HG02759 (cell line): ENCODE data around the gene TPD52L1.

Source experiments
- ATAC-seq: cut with Tn5 transposase; IDR thresholded peaks from one replicate; pipeline ENCODE4 v1.9.1; 2021; ENCODE audit warnings: mild to moderate bottlenecking, moderate library complexity; ENCODE audit not compliant: unreplicated experiment

The TPD52L1 gene

GRCh38 chr6:125174626-125175025 is 21.1 kb downstream of the TPD52L1 start:
- no peak for ATAC-seq

- no peak for ATAC-seq
Measured at GRCh38 chr6:125175466-125176048, 22.0 kb downstream of the TPD52L1 start.

GRCh38 chr6:125182237-125183008 is 28.9 kb downstream of the TPD52L1 start:
- ATAC-seq = no peak

DNA sequence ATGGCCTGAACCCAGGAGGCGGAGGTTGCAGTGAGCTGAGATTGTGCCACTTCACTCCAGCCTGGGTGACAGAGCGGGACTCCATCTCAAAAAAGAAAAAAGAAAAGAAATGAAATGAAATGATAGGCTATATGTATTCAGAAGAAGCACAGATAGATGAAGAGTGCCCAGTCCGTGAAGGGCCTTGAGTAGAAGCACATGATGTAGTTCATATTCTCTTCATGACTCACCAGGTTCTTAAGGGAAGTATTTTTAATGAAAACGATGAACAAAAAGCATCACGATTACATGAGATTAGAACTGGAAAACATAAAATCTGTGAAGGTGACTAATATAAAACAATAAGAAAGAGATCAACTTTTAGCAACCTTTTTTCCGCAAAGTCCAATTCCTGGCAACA is 29.8 kb downstream of the TPD52L1 start:
- no peak for ATAC-seq

DNA sequence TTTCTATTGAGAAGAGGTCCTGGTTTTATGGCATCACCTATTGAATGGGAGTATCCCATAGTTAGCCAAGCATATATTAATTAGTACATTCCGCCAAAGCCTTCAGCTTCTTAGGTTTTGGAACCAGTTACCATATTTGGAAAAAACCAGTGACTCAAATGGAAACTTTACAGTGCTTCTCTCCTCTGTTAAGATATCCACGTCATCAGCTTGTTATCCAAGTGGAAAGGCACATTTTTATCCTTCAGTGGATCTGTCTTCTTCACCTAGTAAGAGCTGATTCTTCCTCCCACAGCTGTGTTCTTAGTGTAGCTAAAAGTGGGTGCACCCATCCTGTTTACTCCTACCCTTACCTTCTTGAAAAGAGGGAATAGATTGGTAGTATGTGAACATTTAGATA is 34.5 kb downstream of the TPD52L1 start:
- ATAC-seq = no peak

DNA sequence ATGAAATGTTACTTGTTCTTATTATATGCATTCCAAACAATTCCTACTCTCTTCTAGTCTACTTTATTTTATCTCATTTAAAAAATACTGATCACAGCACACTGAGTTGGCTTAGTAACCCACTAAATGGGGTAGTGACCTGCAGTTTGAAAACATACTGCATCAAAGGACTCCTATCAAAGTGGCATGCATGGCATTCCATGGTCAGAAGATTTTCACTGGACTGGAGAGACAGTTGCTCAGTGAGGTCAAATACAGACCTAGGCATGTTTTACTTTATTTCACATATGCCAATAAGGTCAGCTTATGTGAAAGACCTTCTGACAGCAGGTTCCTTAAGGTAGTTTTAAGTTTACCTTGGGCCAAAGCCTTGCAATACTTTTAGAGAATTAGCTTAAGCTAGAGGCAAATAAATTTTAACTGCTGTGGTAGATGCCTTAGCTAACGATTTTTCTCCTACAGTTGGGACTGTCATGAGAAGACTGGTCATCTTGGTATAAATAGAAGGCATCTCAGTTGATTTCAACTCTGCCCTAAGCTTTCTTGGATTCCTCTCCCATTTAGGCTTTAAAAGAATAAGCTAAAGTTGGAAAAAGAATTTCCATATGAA is 35.1 kb downstream of the TPD52L1 start:
- ATAC-seq = no peak

DNA sequence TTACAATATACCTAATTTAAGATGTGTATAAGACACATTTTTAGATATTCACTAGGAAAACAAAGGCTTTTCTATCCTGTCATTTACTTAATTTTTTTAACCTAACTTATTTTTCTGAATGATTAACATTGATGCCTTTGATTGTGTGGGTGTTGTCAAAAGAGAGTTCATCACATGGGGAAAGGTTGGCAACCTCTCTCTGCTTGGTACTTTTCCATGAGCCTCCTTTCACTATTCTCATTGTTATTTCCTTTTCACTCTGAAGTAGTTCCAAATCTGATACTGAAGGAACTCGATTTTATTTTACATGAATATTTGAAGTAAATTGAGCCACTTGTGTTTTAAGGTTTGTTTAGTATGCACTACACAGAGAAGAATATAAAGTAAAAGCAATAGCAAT is 35.9 kb downstream of the TPD52L1 start:
- no peak for ATAC-seq

GRCh38 chr6:125190667-125191066 is 37.1 kb downstream of the TPD52L1 start:
- ATAC-seq = no peak

- ATAC-seq = peak; percentile 98
Measured at GRCh38 chr6:125191916-125192609, 38.5 kb downstream of the TPD52L1 start.

GRCh38 chr6:125192610-125192930 is 39.0 kb downstream of the TPD52L1 start:
- peak; percentile 22 for ATAC-seq

- no peak for ATAC-seq
Measured at GRCh38 chr6:125193208-125193607, 39.6 kb downstream of the TPD52L1 start.

GRCh38 chr6:125194941-125195340 is 41.4 kb downstream of the TPD52L1 start:
- ATAC-seq = no peak

DNA sequence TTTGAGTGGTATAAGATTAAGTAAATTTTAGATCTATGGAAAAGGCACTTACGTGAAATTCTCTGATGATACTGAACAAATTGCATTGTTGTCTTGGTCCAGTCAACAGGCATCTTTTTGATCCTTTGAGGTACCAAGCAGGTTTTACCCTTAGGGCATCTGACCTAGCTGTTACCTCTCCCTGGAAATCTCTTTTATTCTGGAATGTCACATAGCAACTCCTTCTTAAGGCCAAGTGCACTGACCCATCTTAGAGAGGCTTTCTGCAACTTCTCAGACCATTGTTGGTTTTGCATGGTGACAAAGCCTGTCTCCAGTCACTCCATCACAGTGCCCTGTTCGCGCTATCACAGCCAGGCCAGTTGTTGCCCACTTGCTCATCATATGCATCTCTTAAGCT is 42.0 kb downstream of the TPD52L1 start:
- ATAC-seq = no peak

- no peak for ATAC-seq
Measured at GRCh38 chr6:125196613-125197012, 43.0 kb downstream of the TPD52L1 start.

- no peak for ATAC-seq
Measured at GRCh38 chr6:125197795-125198269, 44.3 kb downstream of the TPD52L1 start.

DNA sequence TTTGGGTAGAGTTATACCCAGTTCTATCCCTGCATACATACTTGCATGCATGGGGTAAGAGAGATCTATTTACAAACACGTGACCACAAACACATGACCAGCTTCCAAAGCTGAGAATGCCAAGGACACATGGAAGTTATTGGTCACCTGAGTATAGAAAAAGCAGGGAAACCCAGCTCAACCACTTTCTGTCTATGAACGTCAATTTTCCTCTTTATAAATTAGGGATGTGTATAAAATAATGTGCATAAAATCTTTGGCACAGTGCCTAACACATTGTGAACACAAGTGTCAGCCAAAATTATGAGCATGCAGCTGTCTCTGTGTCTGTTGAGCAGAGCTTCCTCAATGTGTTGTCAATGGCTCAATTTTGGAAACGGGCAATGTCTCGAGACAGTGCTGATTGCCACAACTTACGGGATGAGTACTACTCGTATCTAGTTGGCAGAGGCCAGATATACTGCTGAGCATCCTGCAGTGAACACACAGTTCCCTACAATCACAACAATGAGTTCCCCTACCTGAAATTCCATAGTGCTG is 44.9 kb downstream of the TPD52L1 start:
- ATAC-seq = no peak

- no peak for ATAC-seq
Measured at GRCh38 chr6:125200941-125201340, 47.4 kb downstream of the TPD52L1 start.

GRCh38 chr6:125201961-125202729 is 48.6 kb downstream of the TPD52L1 start:
- ATAC-seq = no peak

DNA sequence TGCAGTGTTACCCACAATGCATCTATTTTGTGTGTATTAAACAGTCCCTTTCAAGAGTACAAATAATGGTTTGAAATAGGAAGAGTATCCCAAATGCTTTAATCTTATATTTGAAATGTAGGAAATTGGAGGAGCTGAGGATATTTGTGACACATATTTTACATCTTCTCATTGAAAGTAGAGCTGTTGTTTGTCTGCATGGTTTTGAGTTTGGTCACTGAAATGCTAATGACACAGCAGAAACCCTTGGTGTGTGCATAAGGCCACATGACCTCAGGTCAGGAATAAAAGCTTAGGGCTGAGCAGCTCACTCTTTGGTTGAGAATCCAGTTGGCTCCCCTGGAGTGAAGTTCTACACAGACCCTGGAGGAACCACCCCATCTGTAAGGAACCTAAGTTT is 49.8 kb downstream of the TPD52L1 start:
- no peak for ATAC-seq

DNA sequence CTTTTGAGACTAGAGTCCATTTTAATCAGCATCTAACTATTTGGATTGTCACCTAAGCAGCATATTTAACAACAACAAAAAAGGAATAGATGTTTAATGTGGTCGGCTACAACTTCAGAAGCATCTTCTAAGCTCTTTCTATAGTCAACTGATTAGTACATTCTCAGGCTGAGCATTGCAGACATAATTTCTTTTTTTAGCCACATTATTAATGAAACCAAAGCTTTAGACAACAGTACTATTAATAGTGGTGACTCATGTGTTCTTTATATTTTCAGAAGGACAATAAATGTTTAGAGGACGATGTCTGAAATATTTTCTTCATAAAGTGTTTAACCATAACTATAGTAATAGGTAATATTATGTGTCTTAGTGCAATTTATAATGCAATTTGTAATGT is 52.4 kb downstream of the TPD52L1 start:
- no peak for ATAC-seq

GRCh38 chr6:125206389-125206788 is 52.8 kb downstream of the TPD52L1 start:
- no peak for ATAC-seq
